T-cell (primary cell): ENCODE results near the gene LINC00305. TPM values are rescaled to one million over a fixed set of nuclear protein-coding genes. Genes with fewer than 3 reads are reported as not detected.

Experiments
- ATAC-seq, 4 experiments: fragments of 200-7000 bp in 3 of 4; fragments of 150-1000 bp in 1 of 4; cut with Tn5 transposase; replicated peaks in 1 of 4; 1 replicate in 3 of 4; 2 replicates in 1 of 4; pipeline ENCODE4 v1.10.0; 2021; ENCODE audit warnings: moderate library complexity in 3 of 4, mild to moderate bottlenecking in 2 of 4, moderate number of reproducible peaks in 1 of 4
- CTCF ChIA-PET, 2 donors: fragments of 300-600 bp; sonication (Branson Sonifier 250); formaldehyde crosslinking; loops; one replicate each; lab custom pipeline; 2022; ENCODE audit warnings: antibody characterized with exemption in 2 of 2; lab: Charles Lee
- POLR2A ChIA-PET, 2 donors: fragments of 300-600 bp; sonication (Branson Sonifier 250); formaldehyde crosslinking; loops; one replicate each; lab custom pipeline; 2022; ENCODE audit warnings: antibody characterized with exemption in 2 of 2; lab: Charles Lee
- DNase-seq, 35 experiments: peaks; one replicate each; pipeline versions ENCODE4 v3.0.0 to v3.0.0-alpha.2; 2013 to 2023
- H3K27ac ChIP-seq: one replicate; pipeline ENCODE4 v1.5.1; 2013; ENCODE audit warnings: low read length
- H3K27me3 ChIP-seq, 2 experiments: replicated peaks in 1 of 2; 1 replicate in 1 of 2; 2 replicates in 1 of 2; pipeline versions ENCODE4 v1.6.1 to v1.7.0; 2013; ENCODE audit warnings: low read length in 1 of 2, mixed read lengths in 1 of 2; ENCODE audit not compliant: control insufficient read depth in 2 of 2, insufficient read depth in 2 of 2; ENCODE audit errors: extremely low read depth in 1 of 2
- H3K36me3 ChIP-seq, 2 donors: 1 replicate in 1 of 2; 2 replicates in 1 of 2; pipeline versions ENCODE4 v1.6.1 to v1.7.0; 2013; ENCODE audit warnings: low read length in 1 of 2; ENCODE audit not compliant: control insufficient read depth in 2 of 2, insufficient read depth in 1 of 2; ENCODE audit errors: extremely low read depth in 1 of 2
- H3K4me1 ChIP-seq, 2 experiments: 1 replicate in 1 of 2; 2 replicates in 1 of 2; pipeline versions ENCODE4 v1.6.1 to v1.7.0; 2013; ENCODE audit warnings: low read length in 2 of 2, mixed read lengths in 1 of 2; ENCODE audit not compliant: insufficient read depth in 2 of 2, control insufficient read depth in 1 of 2; ENCODE audit errors: extremely low read depth in 1 of 2
- H3K4me3 ChIP-seq, 2 donors: 1 replicate in 1 of 2; 2 replicates in 1 of 2; pipeline versions ENCODE4 v1.5.1 to v1.7.0; 2013; ENCODE audit warnings: mild to moderate bottlenecking in 2 of 2, low read length in 1 of 2, moderate library complexity in 1 of 2; ENCODE audit not compliant: control insufficient read depth in 1 of 2; ENCODE audit errors: extremely low read depth in 1 of 2
- H3K9me3 ChIP-seq: 2 replicates; pipeline ENCODE4 v1.7.0; 2013
- H3K27ac Mint-ChIP-seq, 2 donors: one replicate each; pipeline ENCODE4 v1.8.0; 2020 to 2021; ENCODE audit warnings: mild to moderate bottlenecking in 2 of 2, mixed read lengths in 2 of 2
- H3K27me3 Mint-ChIP-seq, 2 donors: one replicate each; pipeline ENCODE4 v1.8.0; 2021 to 2022; ENCODE audit warnings: mixed read lengths in 2 of 2
- H3K36me3 Mint-ChIP-seq: one replicate; pipeline ENCODE4 v1.8.0; 2021; ENCODE audit warnings: mixed read lengths
- H3K4me1 Mint-ChIP-seq, 3 donors: one replicate each; pipeline ENCODE4 v1.8.0; 2020 to 2022; ENCODE audit warnings: mixed read lengths in 3 of 3, mild to moderate bottlenecking in 1 of 3
- H3K4me3 Mint-ChIP-seq, 3 donors: one replicate each; pipeline ENCODE4 v1.8.0; 2020 to 2022; ENCODE audit warnings: mild to moderate bottlenecking in 3 of 3, mixed read lengths in 3 of 3, moderate library complexity in 3 of 3
- H3K9me3 Mint-ChIP-seq, 3 donors: one replicate each; pipeline ENCODE4 v1.8.0; 2020 to 2022; ENCODE audit warnings: mixed read lengths in 3 of 3
- WGBS: methylation state at CpG from one replicate; pipeline ENCODE4 v1.1.5; 2013; ENCODE audit warnings: missing lambda C conversion rate; ENCODE audit not compliant: insufficient coverage; 5-methylcytosine and 5-hydroxymethylcytosine counted together
- total RNA-seq, 35 experiments: library from RNA in 6 of 35; stranded (reverse) in 6 of 35; fragments of 120-200 nt in 1 of 35; gene quantifications; one replicate each; pipeline versions ENCODE4 v1.2.1 to v1.2.4 and lab custom pipeline; 2013 to 2026

The LINC00305 gene
- total RNA-seq: not detected
- not detected for total RNA-seq (2013)
- total RNA-seq (lab: John Stamatoyannopoulos, UW): 0 reads per million in 29 experiments

- H3K27me3 ChIP-seq: no peaks in the 10 kb centered on the region
- no peak for DNase-seq
- H3K4me3 ChIP-seq: no peak within 1 kb of the TSS
- ATAC-seq: no peak
- peaks cover 0 to 4% (median 0%) of the 10 kb centered on the region in 3 donors for H3K9me3 Mint-ChIP-seq
- H3K27me3 Mint-ChIP-seq: no peaks in the 10 kb centered on the region
- no peaks in the 10 kb centered on the region for H3K4me1 Mint-ChIP-seq
- WGBS: no CpG with 5 or more reads among the region's 3 CpGs
- no peaks in the 10 kb centered on the region for H3K36me3 Mint-ChIP-seq
- no peak within 1 kb of the TSS for H3K4me3 Mint-ChIP-seq
- H3K9me3 ChIP-seq: no peaks in the 10 kb centered on the region
- H3K27ac Mint-ChIP-seq: no peak within 1 kb of the TSS
- CTCF ChIA-PET: no interaction called here
- H3K4me1 ChIP-seq: no peaks in the 10 kb centered on the region
- H3K27ac ChIP-seq: no peak within 1 kb of the TSS
- POLR2A ChIA-PET: no interaction called here
- no peaks in the 10 kb centered on the region for H3K36me3 ChIP-seq
Measured at GRCh38 chr18:64148988-64149387, at the start of gene LINC00305. Gene LINC00305, minus strand, starts transcription at chr18:64149088.

- DNase-seq (no peak), ATAC-seq (no peak)
- no CpG with 5 or more reads among the region's 2 CpGs for WGBS
- Histone ChIP-seq H3K9me3 (no peaks in the 10 kb centered on the region), H3K36me3 (no peaks in the 10 kb centered on the region), H3K4me3 (no peak overlapping the region), H3K27me3 (no peaks in the 10 kb centered on the region), H3K4me1 (no peaks in the 10 kb centered on the region), H3K27ac (no peak overlapping the region)
- no peak overlapping the region for H3K27ac Mint-ChIP-seq
- H3K4me1 Mint-ChIP-seq: no peaks in the 10 kb centered on the region
- ChIA-PET CTCF (no interaction called here), POLR2A (no interaction called here)
- peaks cover 3 to 9% of the 10 kb centered on the region in 2 donors for H3K27me3 Mint-ChIP-seq
- H3K9me3 Mint-ChIP-seq: no peaks in the 10 kb centered on the region
- H3K4me3 Mint-ChIP-seq: no peak overlapping the region
- no peaks in the 10 kb centered on the region for H3K36me3 Mint-ChIP-seq
Measured at GRCh38 chr18:64191069-64191468, 42.2 kb upstream of the LINC00305 start.

- H3K4me1 ChIP-seq: no peaks in the 10 kb centered on the region
- no peaks in the 10 kb centered on the region for H3K9me3 ChIP-seq
- no peaks in the 10 kb centered on the region for H3K9me3 Mint-ChIP-seq
- no peaks in the 10 kb centered on the region for H3K36me3 Mint-ChIP-seq
- no peaks in the 10 kb centered on the region for H3K4me1 Mint-ChIP-seq
- WGBS: no CpG with 5 or more reads among the region's 3 CpGs
- no peak overlapping the region for H3K4me3 Mint-ChIP-seq
- H3K27ac Mint-ChIP-seq: no peak overlapping the region
- ATAC-seq (no peak), DNase-seq (no peak)
- H3K27me3 Mint-ChIP-seq: peaks cover 2 to 14% of the 10 kb centered on the region in 2 donors
- H3K27ac ChIP-seq: no peak overlapping the region
- ChIA-PET CTCF (no interaction called here), POLR2A (no interaction called here)
- no peak overlapping the region for H3K4me3 ChIP-seq
- H3K36me3 ChIP-seq: no peaks in the 10 kb centered on the region
- H3K27me3 ChIP-seq: no peaks in the 10 kb centered on the region
Measured at GRCh38 chr18:64185987-64186386, 37.1 kb upstream of the LINC00305 start.

- Histone ChIP-seq H3K36me3 (no peaks in the 10 kb centered on the region), H3K27ac (no peak overlapping the region), H3K27me3 (no peaks in the 10 kb centered on the region), H3K9me3 (no peaks in the 10 kb centered on the region), H3K4me1 (no peaks in the 10 kb centered on the region), H3K4me3 (no peak overlapping the region)
- ATAC-seq: no peak
- H3K4me1 Mint-ChIP-seq: no peaks in the 10 kb centered on the region
- no peak overlapping the region for H3K27ac Mint-ChIP-seq
- H3K9me3 Mint-ChIP-seq: peaks cover 0 to 5% (median 0%) of the 10 kb centered on the region in 3 donors
- no peak overlapping the region for H3K4me3 Mint-ChIP-seq
- no peak for DNase-seq
- ChIA-PET POLR2A (no interaction called here), CTCF (no interaction called here)
- no peaks in the 10 kb centered on the region for H3K36me3 Mint-ChIP-seq
- no CpG with 5 or more reads among the region's 3 CpGs for WGBS
- H3K27me3 Mint-ChIP-seq: peaks cover 2 to 13% of the 10 kb centered on the region in 2 donors
Measured at GRCh38 chr18:64183665-64184064, 34.8 kb upstream of the LINC00305 start.

- WGBS: no CpG with 5 or more reads among the region's 1 CpG
- no peaks in the 10 kb centered on the region for H3K4me1 Mint-ChIP-seq
- ChIA-PET CTCF (no interaction called here), POLR2A (no interaction called here)
- H3K4me3 ChIP-seq: no peak overlapping the region
- H3K36me3 ChIP-seq: no peaks in the 10 kb centered on the region
- no peak overlapping the region for H3K4me3 Mint-ChIP-seq
- H3K27ac ChIP-seq: no peak overlapping the region
- no peak for DNase-seq
- ATAC-seq: no peak
- no peak overlapping the region for H3K27ac Mint-ChIP-seq
- H3K4me1 ChIP-seq: no peaks in the 10 kb centered on the region
- no peaks in the 10 kb centered on the region for H3K36me3 Mint-ChIP-seq
- no peaks in the 10 kb centered on the region for H3K9me3 ChIP-seq
- no peaks in the 10 kb centered on the region for H3K27me3 ChIP-seq
- H3K27me3 Mint-ChIP-seq: peaks cover 0 to 8% of the 10 kb centered on the region in 2 donors
- peaks cover 0 to 5% (median 4%) of the 10 kb centered on the region in 3 donors for H3K9me3 Mint-ChIP-seq
Measured at GRCh38 chr18:64180617-64181016, 31.7 kb upstream of the LINC00305 start.

GRCh38 chr18:64180171-64180570 is 31.3 kb upstream of the LINC00305 start:
- no peak for ATAC-seq
- no peaks in the 10 kb centered on the region for H3K36me3 ChIP-seq
- no peaks in the 10 kb centered on the region for H3K4me1 ChIP-seq
- H3K9me3 Mint-ChIP-seq: peaks cover 0 to 5% (median 4%) of the 10 kb centered on the region in 3 donors
- no peaks in the 10 kb centered on the region for H3K9me3 ChIP-seq
- H3K27me3 ChIP-seq: no peaks in the 10 kb centered on the region
- ChIA-PET CTCF (no interaction called here), POLR2A (no interaction called here)
- no peak overlapping the region for H3K27ac ChIP-seq
- peaks cover 0 to 8% of the 10 kb centered on the region in 2 donors for H3K27me3 Mint-ChIP-seq
- WGBS: no CpG with 5 or more reads among the region's 1 CpG
- no peaks in the 10 kb centered on the region for H3K36me3 Mint-ChIP-seq
- H3K4me3 Mint-ChIP-seq: no peak overlapping the region
- DNase-seq: no peak
- H3K4me3 ChIP-seq: no peak overlapping the region
- no peak overlapping the region for H3K27ac Mint-ChIP-seq
- no peaks in the 10 kb centered on the region for H3K4me1 Mint-ChIP-seq

DNA sequence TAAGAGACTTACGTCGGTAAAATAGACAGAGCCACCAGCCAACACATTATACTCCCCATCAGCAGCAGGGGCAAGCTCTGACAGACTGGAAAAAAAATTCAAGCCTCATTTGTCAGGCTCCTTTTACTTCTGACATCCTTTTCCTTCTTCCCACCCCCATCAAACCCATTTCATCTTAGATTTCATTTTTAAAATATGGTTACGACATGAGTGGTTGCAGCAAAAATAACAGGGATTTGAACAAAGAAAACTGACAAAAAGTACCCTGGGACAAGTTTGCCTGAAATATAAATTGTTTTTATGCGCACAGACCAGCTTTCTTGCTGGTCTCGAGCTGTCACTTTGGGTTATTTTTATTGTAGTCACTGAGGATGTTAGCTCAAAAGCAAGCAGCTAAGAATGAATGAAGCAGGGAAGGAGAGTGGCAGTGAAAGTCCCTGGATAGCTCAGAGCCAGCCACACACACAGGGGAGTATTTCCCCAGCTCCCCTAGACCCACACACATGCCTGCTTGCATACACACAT is 30.7 kb upstream of the LINC00305 start:
- Histone ChIP-seq H3K36me3 (no peaks in the 10 kb centered on the region), H3K27me3 (no peaks in the 10 kb centered on the region), H3K27ac (no peak overlapping the region), H3K4me1 (no peaks in the 10 kb centered on the region), H3K4me3 (no peak overlapping the region), H3K9me3 (no peaks in the 10 kb centered on the region)
- Mint-ChIP-seq H3K27me3 (peaks cover 0 to 8% of the 10 kb centered on the region in 2 donors), H3K4me3 (no peak overlapping the region), H3K9me3 (peaks cover 0 to 5% (median 4%) of the 10 kb centered on the region in 3 donors), H3K36me3 (no peaks in the 10 kb centered on the region), H3K27ac (no peak overlapping the region), H3K4me1 (no peaks in the 10 kb centered on the region)
- DNase-seq (no peak), ATAC-seq (no peak)
- ChIA-PET POLR2A (no interaction called here), CTCF (no interaction called here)
- 94% methylated on average over 5 of the region's 5 CpGs for WGBS
